Uterus (tissue), 2 donors: ENCODE data around the gene THSD4.
A peak's percentile ranks its signal among the peaks of the same experiment; 100 is the strongest.

Source experiments
- POLR2A ChIP-seq, 2 donors: fragments of 450-650 bp; IDR thresholded peaks; one replicate each; pipeline ENCODE4 v1.6.1; 2016; ENCODE audit warnings: antibody characterized with exemption in 2 of 2, mild to moderate bottlenecking in 1 of 2, moderate library complexity in 1 of 2
- TF ChIP-seq, protein P1 (sequence below), 4 experiments: fragments of 200-600 bp in 2 of 4; fragments of 450-650 bp in 2 of 4; sonication (generic) in 2 of 4; IDR thresholded peaks; one replicate each; pipeline ENCODE4 v1.5.1; 2016 to 2019; ENCODE audit warnings: antibody characterized with exemption in 4 of 4, mild to moderate bottlenecking in 2 of 4, moderate library complexity in 1 of 4

DNA sequence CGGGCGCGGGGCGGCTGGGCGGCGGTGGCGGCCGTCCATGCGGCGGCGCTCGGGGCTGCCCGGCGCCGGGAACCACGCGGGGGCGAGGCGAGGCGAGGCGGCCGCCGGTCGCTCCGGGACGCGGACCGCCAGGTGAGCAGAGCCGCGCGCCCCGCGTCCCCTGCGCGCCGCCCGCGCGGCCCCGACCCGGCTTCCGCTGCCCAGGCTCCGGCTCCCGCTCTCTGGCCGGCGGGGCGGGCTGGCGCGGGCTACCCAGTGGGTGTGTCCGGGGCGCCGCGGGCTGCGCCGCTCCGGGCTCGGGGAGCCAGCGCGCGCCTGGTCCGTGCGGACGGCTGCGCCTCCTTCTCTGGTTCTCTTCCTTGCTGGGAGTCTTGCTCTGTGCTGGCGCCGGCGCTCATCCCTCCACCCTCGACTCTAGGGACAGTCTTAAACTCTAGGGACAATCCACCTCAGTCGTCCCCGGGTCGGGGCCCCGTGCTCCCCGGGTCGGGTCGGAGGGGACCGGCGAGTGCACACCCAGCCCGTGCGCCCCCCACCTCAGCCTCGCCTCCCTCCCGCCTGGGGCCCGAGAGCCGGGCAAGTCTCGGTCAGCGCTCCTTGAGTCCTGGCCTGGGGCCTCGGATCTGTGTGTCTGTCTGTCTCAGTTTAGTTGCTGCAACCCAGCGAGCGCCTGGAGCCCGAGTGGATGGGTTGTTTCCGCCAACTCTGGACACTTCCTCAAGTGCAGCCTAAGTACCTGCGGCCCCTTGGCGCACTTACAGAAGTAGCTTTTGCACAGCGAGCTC, 488 bp downstream of the THSD4 start:
- TF ChIP-seq POLR2A (IDR thresholded peaks at IDR 0.05), result peak in 1 of 2 donors; percentile 24
- TF ChIP-seq, protein P1, sequence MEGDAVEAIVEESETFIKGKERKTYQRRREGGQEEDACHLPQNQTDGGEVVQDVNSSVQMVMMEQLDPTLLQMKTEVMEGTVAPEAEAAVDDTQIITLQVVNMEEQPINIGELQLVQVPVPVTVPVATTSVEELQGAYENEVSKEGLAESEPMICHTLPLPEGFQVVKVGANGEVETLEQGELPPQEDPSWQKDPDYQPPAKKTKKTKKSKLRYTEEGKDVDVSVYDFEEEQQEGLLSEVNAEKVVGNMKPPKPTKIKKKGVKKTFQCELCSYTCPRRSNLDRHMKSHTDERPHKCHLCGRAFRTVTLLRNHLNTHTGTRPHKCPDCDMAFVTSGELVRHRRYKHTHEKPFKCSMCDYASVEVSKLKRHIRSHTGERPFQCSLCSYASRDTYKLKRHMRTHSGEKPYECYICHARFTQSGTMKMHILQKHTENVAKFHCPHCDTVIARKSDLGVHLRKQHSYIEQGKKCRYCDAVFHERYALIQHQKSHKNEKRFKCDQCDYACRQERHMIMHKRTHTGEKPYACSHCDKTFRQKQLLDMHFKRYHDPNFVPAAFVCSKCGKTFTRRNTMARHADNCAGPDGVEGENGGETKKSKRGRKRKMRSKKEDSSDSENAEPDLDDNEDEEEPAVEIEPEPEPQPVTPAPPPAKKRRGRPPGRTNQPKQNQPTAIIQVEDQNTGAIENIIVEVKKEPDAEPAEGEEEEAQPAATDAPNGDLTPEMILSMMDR (IDR thresholded peaks at IDR 0.05), result peak in 2 of 4 experiments; percentile 5
